T-helper 1 cell treated with Interleukin-12 subunit alpha and Interleukin-12 subunit beta and Interleukin-4 antibody, amounts not matched to agents 30 μg/mL and 1 μg/mL, for 36 hours (primary cell): ENCODE data around the gene MYEF2.

Experiments
- H3K27ac Mint-ChIP-seq: one replicate; pipeline ENCODE4 v1.8.0; 2021; ENCODE audit warnings: mild to moderate bottlenecking, mixed read lengths
- H3K27me3 Mint-ChIP-seq: one replicate; pipeline ENCODE4 v1.8.0; 2021; ENCODE audit warnings: low read depth, mixed read lengths
- H3K36me3 Mint-ChIP-seq: one replicate; pipeline ENCODE4 v1.8.0; 2021; ENCODE audit warnings: low read depth, mixed read lengths
- H3K4me1 Mint-ChIP-seq: one replicate; pipeline ENCODE4 v1.8.0; 2021; ENCODE audit warnings: low read depth, mixed read lengths
- H3K4me3 Mint-ChIP-seq: one replicate; pipeline ENCODE4 v1.8.0; 2021; ENCODE audit warnings: mild to moderate bottlenecking, moderate library complexity, mixed read lengths
- H3K9me3 Mint-ChIP-seq: one replicate; pipeline ENCODE4 v1.8.0; 2021; ENCODE audit warnings: mixed read lengths

Gene MYEF2

GRCh38 chr15:48089702-48090101, 88.4 kb downstream of the MYEF2 start:
- Mint-ChIP-seq H3K27ac (no peak overlapping the region), H3K9me3 (no peaks in the 10 kb centered on the region), H3K27me3 (no peaks in the 10 kb centered on the region), H3K4me3 (no peak overlapping the region), H3K4me1 (no peaks in the 10 kb centered on the region), H3K36me3 (no peaks in the 10 kb centered on the region)

- no peaks in the 10 kb centered on the region for H3K9me3 Mint-ChIP-seq
- H3K27ac Mint-ChIP-seq, result no peak overlapping the region
- H3K4me1 Mint-ChIP-seq, result no peaks in the 10 kb centered on the region
- H3K36me3 Mint-ChIP-seq, result no peaks in the 10 kb centered on the region
- no peaks in the 10 kb centered on the region for H3K27me3 Mint-ChIP-seq
- no peak overlapping the region for H3K4me3 Mint-ChIP-seq
These were observed 90.3 kb downstream of the MYEF2 start for GRCh38 chr15:48087844-48088243.

- H3K9me3 Mint-ChIP-seq, result no peaks in the 10 kb centered on the region
- no peaks in the 10 kb centered on the region for H3K4me1 Mint-ChIP-seq
- H3K36me3 Mint-ChIP-seq, result no peaks in the 10 kb centered on the region
- H3K27ac Mint-ChIP-seq, result no peak overlapping the region
- peaks cover 5% of the 10 kb centered on the region for H3K27me3 Mint-ChIP-seq
- H3K4me3 Mint-ChIP-seq, result no peak overlapping the region
These were observed 91.5 kb downstream of the MYEF2 start for GRCh38 chr15:48086576-48086975.

GRCh38 chr15:48086133-48086532, 92.0 kb downstream of the MYEF2 start:
- no peak overlapping the region for H3K27ac Mint-ChIP-seq

GRCh38 chr15:48085591-48085930, 92.5 kb downstream of the MYEF2 start:
- no peak overlapping the region for H3K4me3 Mint-ChIP-seq

More at GRCh38 chr15:48086133-48086532, 92.0 kb downstream of the MYEF2 start:
- H3K36me3 Mint-ChIP-seq, result no peaks in the 10 kb centered on the region
- H3K4me3 Mint-ChIP-seq, result no peak overlapping the region
- no peaks in the 10 kb centered on the region for H3K4me1 Mint-ChIP-seq
- no peaks in the 10 kb centered on the region for H3K9me3 Mint-ChIP-seq
- H3K27me3 Mint-ChIP-seq, result peaks cover 5% of the 10 kb centered on the region

GRCh38 chr15:48084759-48085590, 93.1 kb downstream of the MYEF2 start:
- Mint-ChIP-seq H3K27ac (no peak overlapping the region), H3K36me3 (no peaks in the 10 kb centered on the region), H3K4me3 (no peak overlapping the region), H3K9me3 (no peaks in the 10 kb centered on the region), H3K4me1 (no peaks in the 10 kb centered on the region), H3K27me3 (peaks cover 11% of the 10 kb centered on the region)

More at GRCh38 chr15:48085591-48085930, 92.5 kb downstream of the MYEF2 start:
- Mint-ChIP-seq H3K4me1 (no peaks in the 10 kb centered on the region), H3K36me3 (no peaks in the 10 kb centered on the region), H3K9me3 (no peaks in the 10 kb centered on the region), H3K27ac (no peak overlapping the region), H3K27me3 (peaks cover 6% of the 10 kb centered on the region)
